Smooth muscle cell (in vitro differentiated cells): ENCODE data around the gene TBXAS1. TPM values are rescaled to one million over a fixed set of nuclear protein-coding genes. Genes with fewer than 3 reads are reported as not detected.
A peak's percentile ranks its signal among the peaks of the same experiment; 100 is the strongest.

Source experiments
- DNase-seq: peaks from one replicate; lab custom pipeline; 2025; ENCODE audit not compliant: unreplicated experiment; lab: John Stamatoyannopoulos, UW
- H2AFZ ChIP-seq: fragments of 200-600 bp; sonication (generic); 2 replicates; pipeline ENCODE4 v1.6.0; 2016; ENCODE audit warnings: antibody characterized with exemption, low read depth, mild to moderate bottlenecking
- H3F3A ChIP-seq: fragments of 200-600 bp; sonication (generic); 2 replicates; pipeline ENCODE4 v1.6.0; 2017; ENCODE audit warnings: antibody characterized with exemption, low read depth
- H3K27ac ChIP-seq: fragments of 200-600 bp; sonication (generic); 2 replicates; pipeline ENCODE4 v1.5.1; 2016; ENCODE audit warnings: low read depth, mild to moderate bottlenecking
- H3K27me3 ChIP-seq: fragments of 200-600 bp; sonication (generic); 2 replicates; pipeline ENCODE4 v1.6.1; 2016; ENCODE audit warnings: low read depth, mild to moderate bottlenecking
- H3K36me3 ChIP-seq: fragments of 200-600 bp; sonication (generic); 2 replicates; pipeline ENCODE4 v1.5.1; 2016; ENCODE audit warnings: low read depth
- H3K4me1 ChIP-seq: fragments of 200-600 bp; sonication (generic); 2 replicates; pipeline ENCODE4 v1.5.1; 2016; ENCODE audit warnings: low read depth
- H3K4me2 ChIP-seq: fragments of 200-600 bp; sonication (generic); 2 replicates; pipeline ENCODE4 v1.6.0; 2016; ENCODE audit warnings: mild to moderate bottlenecking
- H3K4me3 ChIP-seq: fragments of 200-600 bp; sonication (generic); 2 replicates; pipeline ENCODE4 v1.5.1; 2016; ENCODE audit warnings: mild to moderate bottlenecking
- H3K79me2 ChIP-seq: fragments of 200-600 bp; sonication (generic); 2 replicates; pipeline ENCODE4 v1.6.0; 2016; ENCODE audit warnings: low read depth, mild to moderate bottlenecking
- H3K9ac ChIP-seq: fragments of 200-600 bp; sonication (generic); 2 replicates; pipeline ENCODE4 v1.6.0; 2016; ENCODE audit warnings: low read depth
- H3K9me3 ChIP-seq: fragments of 200-600 bp; sonication (generic); replicated peaks from 2 replicates; pipeline ENCODE4 v1.5.1; 2016; ENCODE audit warnings: low read depth
- H4K20me1 ChIP-seq: fragments of 200-600 bp; sonication (generic); 2 replicates; pipeline ENCODE4 v1.6.0; 2016; ENCODE audit warnings: low read depth
- WGBS: methylation state at CpG from one replicate; pipeline ENCODE4 v1.1.7; 2016; ENCODE audit warnings: low lambda C conversion rate; 5-methylcytosine and 5-hydroxymethylcytosine counted together
- polyA plus RNA-seq: library from polyadenylated mRNA; unstranded; fragments of >200 nt; fragmentation: Nextera tagmentation; extraction: Ambion mirVana; gene quantifications from 2 replicates; pipeline ENCODE4 v1.2.1, GENCODE V29; 2016
- total RNA-seq: library from RNA; depleted of rRNA; stranded (reverse); fragments of >200 nt; gene quantifications from 2 replicates; pipeline ENCODE4 v1.2.3, GENCODE V29; 2014
- TF ChIP-seq, protein P1 (sequence below): fragments of 200-600 bp; sonication (generic); IDR thresholded peaks from 2 replicates; pipeline ENCODE4 v1.5.1; 2017; ENCODE audit warnings: borderline replicate concordance, mild to moderate bottlenecking, antibody characterized with exemption; ENCODE audit not compliant: insufficient read depth, poor library complexity, severe bottlenecking

TBXAS1 gene
- total and polyA plus RNA-seq, 2 experiments from 2014 or later: 0.51 TPM; not detected in 1

DNA sequence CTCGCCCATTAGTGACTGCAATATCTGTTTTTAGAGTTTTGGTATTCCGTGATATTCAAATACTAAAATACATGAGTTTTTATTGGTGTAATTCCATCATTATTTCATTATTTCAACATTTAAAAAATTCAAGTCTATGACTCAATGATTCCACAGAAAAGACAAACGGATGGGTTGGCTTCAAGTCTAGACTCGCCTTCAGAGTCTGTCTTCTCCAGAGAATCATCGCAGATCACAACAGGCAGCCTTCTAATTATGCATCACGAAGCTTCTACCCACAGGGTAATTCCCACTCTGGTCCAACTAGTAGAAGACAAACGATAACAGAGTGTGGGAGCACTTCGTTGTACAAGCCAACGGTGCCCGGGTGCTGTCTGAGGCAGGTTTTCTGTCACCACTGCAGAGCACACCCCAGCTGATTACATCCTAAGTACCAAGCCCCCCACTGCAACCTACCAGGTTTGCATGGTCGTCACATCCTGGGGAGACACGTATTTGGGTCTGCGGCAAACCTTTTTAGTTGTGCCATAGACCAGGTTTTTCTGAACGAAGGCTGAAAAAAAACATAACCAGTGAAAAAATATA, 204.8 kb downstream of the TBXAS1 start:
- Histone ChIP-seq H3K27ac (peak overlapping the region; percentile 42), H3K4me3 (no peak overlapping the region)
- DNase-seq: no peak

DNA sequence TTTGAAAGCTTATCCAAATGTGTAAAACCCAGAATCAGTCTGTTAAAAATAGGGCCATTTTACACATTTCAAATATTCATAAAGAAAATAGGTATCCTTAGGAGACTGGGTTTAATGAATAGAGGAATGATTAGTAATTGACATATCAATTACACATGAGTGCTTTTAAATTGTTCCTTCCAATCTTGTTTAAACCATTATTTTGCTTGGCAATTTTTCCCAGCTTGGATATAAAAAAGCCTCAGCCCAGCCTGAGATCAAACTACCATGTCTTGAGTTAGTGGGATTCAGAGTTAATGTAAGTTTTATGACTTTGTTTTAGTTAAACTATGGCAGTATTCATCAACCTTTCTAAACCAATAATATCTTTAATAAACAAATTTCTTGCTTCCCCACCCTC, 205.4 kb downstream of the TBXAS1 start:
- H3K4me2 ChIP-seq: no peak overlapping the region
- no peaks in the 10 kb centered on the region for H4K20me1 ChIP-seq
- TF ChIP-seq, protein P1, sequence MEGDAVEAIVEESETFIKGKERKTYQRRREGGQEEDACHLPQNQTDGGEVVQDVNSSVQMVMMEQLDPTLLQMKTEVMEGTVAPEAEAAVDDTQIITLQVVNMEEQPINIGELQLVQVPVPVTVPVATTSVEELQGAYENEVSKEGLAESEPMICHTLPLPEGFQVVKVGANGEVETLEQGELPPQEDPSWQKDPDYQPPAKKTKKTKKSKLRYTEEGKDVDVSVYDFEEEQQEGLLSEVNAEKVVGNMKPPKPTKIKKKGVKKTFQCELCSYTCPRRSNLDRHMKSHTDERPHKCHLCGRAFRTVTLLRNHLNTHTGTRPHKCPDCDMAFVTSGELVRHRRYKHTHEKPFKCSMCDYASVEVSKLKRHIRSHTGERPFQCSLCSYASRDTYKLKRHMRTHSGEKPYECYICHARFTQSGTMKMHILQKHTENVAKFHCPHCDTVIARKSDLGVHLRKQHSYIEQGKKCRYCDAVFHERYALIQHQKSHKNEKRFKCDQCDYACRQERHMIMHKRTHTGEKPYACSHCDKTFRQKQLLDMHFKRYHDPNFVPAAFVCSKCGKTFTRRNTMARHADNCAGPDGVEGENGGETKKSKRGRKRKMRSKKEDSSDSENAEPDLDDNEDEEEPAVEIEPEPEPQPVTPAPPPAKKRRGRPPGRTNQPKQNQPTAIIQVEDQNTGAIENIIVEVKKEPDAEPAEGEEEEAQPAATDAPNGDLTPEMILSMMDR: no peak

More for the DNA sequence above, 204.8 kb downstream of the TBXAS1 start:
- H3K4me1 ChIP-seq: no peaks in the 10 kb centered on the region
- H3K36me3 ChIP-seq: no peaks in the 10 kb centered on the region
- TF ChIP-seq, protein P1: no peak
- H3K4me2 ChIP-seq: no peak overlapping the region
- no peak overlapping the region for H3K9ac ChIP-seq
- H3K27me3 ChIP-seq: no peaks in the 10 kb centered on the region
- 81% methylated on average over 14 of the region's 14 CpGs for WGBS
- H2AFZ ChIP-seq: no peak overlapping the region
- no peaks in the 10 kb centered on the region for H3F3A ChIP-seq
- no peaks in the 10 kb centered on the region for H3K9me3 ChIP-seq
- no peaks in the 10 kb centered on the region for H3K79me2 ChIP-seq
- H4K20me1 ChIP-seq: no peaks in the 10 kb centered on the region

DNA sequence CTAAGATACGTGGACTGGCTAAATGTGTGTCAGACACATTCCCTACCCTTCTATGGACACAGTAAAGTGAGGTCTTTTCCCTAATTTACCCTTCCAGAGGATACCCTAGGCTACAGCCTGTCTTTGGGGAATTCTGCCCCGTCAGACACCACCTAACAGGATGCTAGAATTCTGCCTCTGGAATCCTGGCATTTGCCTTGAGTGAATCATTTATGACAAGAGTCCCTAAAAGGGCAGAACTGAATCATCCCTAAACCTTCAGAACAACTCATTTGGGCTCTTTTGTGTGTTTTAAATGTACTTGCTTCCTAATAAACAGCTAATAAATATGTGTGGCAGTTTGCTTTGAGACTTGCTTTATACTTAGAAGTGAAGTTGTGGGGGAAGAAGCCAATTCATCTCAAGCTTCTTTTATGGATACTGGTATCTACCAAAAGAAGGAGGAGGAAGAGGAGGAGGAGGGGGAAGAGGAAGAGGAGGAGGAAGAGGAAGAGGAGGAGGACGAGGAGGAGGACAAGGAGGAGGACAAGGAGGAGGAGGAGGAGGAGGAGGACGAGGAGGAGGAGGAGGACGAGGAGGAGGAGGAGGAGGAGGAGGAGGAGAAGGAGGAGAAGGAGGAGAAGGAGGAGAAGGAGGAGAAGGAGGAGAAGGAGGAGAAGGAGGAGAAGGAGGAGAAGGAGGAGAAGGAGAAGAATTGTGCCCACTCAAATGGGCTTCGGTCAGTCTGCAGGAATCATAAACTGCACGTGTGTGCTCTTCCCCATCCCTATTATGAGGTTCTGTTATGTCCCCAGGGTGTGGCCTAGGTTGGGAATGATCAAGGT, 206.5 kb downstream of the TBXAS1 start:
- Histone ChIP-seq H3K79me2 (no peaks in the 10 kb centered on the region), H3F3A (no peaks in the 10 kb centered on the region), H3K27me3 (no peaks in the 10 kb centered on the region), H3K4me1 (no peaks in the 10 kb centered on the region), H3K9ac (no peak overlapping the region), H3K36me3 (no peaks in the 10 kb centered on the region), H3K27ac (no peak overlapping the region), H3K4me2 (peak overlapping the region; percentile 33), H3K4me3 (no peak overlapping the region), H3K9me3 (no peaks in the 10 kb centered on the region), H4K20me1 (no peaks in the 10 kb centered on the region), H2AFZ (no peak overlapping the region)
- DNase-seq: no peak
- WGBS: 29% methylated on average over 6 of the region's 7 CpGs
- TF ChIP-seq, protein P1: no peak

More for the DNA sequence above, 205.4 kb downstream of the TBXAS1 start:
- Histone ChIP-seq H3K79me2 (no peaks in the 10 kb centered on the region), H3K36me3 (no peaks in the 10 kb centered on the region), H3K27ac (no peak overlapping the region), H3K9ac (no peak overlapping the region), H3K9me3 (no peaks in the 10 kb centered on the region), H3F3A (no peaks in the 10 kb centered on the region), H3K4me3 (no peak overlapping the region), H3K4me1 (no peaks in the 10 kb centered on the region), H2AFZ (no peak overlapping the region), H3K27me3 (no peaks in the 10 kb centered on the region)
- DNase-seq: no peak
